Left lobe of liver (tissue), 2 donors: ENCODE measurements around the gene BRIP1. TPM values are rescaled to one million over a fixed set of nuclear protein-coding genes. Genes with fewer than 3 reads are reported as not detected.
"Not testable (repeated sequence)": the region's sequence is repeated elsewhere in the genome, so short reads cannot be mapped to it uniquely, and the experiment has no call there.

ENCODE experiments used
- ATAC-seq: fragments of 200-7000 bp; cut with Tn5 transposase; one replicate; pipeline ENCODE4 v1.9.1; 2020; ENCODE audit warnings: mild to moderate bottlenecking, moderate library complexity
- DNase-seq: peaks from one replicate; pipeline ENCODE4 v3.0.0-alpha.2; 2020; ENCODE audit warnings: low spot score
- total RNA-seq: library from RNA; stranded (reverse); gene quantifications from one replicate; pipeline ENCODE4 v1.2.1, GENCODE V29; 2021
- donor health status: DM: no; HTN: no; CAD: no; lungs with moderate emphysema.
- donor health status: DM: no; HTN: yes; CAD: no.

BRIP1 gene
- total RNA-seq, 1 donor from 2014 or later, result 1.2 TPM

DNA sequence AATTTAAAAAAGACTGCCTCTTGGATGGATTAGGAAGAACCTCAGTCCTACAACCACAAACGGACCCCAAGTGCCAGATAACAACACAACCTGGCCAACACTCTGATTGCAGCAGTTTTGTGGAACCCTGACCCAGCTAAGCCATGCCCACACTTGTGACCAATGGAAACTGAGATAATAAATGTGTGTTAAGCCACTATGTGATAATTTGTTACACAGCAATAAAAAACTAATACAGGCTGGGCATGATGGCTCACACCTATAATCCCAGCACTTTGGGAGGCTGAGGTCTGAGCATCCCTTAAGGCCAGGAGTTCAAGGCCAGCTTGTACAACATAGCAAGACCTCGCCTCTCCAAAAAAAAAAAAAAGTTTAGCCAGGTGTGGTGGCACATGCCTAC lies 127.5 kb downstream of the BRIP1 start:
- DNase-seq (no peak), ATAC-seq (no peak)

DNA sequence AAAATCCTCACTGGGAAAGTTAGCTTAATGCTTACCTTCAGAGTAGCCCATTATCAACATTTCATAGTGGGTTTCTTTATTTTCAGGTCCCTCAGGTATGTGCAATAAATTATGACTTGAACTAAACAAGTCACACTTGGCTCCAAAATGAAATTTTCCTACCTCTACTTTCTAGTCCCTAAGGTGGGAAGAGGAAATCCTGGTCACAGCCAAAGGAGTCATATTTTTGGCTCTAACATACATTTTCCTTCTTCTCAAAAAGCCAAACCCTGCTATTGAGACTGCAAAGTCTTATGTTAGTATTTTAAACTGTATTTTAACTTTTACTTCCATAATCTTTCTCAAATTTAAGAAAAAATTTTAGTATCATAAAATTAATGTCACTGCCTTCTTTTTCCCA lies 128.9 kb downstream of the BRIP1 start:
- DNase-seq (no peak), ATAC-seq (no peak)

DNA sequence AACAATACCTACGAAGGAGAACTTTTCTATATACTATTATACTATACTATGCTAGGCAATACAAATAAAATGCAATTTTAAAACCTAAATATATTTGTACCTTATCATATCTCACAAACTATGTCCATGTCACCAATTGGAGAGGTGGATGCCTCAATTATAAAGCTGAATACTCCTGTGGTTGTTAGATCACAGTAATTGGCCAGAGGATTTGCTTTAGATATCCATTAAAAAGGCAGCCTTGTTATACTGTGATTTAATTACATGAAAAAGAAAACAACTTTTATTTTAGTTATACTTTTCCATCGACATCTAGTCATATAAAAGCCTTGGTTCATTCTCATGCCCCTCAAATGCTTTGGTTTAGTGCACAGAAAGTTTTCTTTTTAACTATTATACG lies 129.3 kb downstream of the BRIP1 start:
- ATAC-seq, result no peak
- no peak for DNase-seq

DNA sequence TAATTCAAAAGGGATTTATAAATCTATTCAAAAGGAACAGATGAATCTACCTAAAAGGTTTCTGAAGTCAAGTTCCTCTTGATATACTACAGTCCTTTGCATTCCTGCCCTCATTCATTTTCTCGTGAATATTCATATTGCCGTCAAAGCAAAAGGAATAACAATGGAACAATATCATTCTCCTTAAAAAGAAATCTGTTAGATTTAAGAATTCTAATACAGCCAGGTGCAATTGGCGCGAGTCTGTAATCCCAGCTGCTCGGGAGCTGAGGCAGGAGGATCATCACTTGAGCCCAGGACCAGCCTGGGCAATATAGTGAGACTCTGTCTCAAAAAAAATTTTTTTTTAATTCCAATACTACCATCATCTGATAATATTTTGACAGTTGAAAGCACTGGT lies 130.3 kb downstream of the BRIP1 start:
- ATAC-seq, result no peak

DNA sequence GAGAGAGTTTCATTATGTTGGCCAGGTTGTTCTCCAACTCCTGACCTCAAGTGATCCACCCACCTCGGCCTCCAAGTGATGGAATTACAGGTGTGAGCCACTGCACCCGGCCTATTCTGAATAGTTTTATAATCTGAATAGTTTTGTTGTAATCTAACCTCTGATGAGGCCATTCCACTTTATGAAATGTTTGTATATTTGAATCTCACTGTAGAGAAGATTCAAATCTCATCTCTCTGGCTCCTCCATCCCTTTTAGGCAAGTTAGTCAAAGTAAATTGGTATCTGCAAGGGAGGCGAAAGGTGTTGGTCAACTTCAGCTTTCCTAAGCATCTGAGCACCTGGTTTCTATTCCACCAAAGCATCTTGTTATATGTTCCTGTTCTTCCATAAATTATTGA lies 131.2 kb downstream of the BRIP1 start:
- ATAC-seq (no peak), DNase-seq (no peak)

More for the DNA sequence above, 130.3 kb downstream of the BRIP1 start:
- no peak for DNase-seq

DNA sequence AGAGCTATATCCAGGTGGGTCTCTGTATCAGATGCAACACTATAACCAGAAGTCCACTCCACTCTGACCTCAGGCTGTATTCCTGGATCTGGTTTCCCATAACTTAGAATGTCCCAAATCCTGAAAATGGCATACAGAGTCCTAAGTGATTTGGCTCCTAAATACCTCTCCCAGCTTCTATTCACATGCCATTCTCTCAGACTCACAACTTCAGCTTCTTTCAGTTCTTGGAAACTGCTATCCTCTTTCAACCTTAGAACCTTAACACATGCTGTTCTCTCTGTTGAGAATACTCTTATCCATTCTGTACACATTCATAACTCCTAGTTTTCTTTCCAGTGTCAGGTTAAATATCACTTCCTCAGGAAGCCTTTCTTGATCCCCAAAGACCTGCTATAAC lies 132.0 kb downstream of the BRIP1 start:
- DNase-seq, result no peak
- no peak for ATAC-seq

DNA sequence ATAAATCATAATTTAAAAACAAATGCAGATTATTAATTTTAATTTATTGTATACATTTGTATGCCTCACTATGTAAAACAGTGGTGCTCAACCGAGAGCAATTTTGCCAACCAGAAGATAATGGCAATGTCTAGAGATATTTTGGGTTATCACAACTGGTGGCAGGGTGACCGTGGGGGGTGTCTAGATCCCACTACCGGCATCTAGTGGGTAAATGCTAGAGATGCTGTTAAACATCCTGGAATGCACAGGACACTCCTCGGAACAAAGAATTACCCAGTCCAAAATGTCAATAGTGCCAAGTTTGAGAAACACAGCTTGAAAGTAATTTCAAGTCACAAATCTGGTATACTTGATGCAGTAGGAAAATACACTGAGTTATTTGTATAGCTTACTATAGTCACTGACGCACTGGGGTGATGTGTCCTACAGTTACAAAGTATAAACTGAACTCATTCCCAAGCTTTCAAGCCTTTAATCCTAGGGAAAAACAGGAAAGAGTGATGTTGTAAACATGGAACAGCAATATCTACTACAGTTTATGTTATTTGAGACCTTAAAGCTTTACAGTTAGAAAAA lies 133.5 kb downstream of the BRIP1 start:
- DNase-seq (no peak), ATAC-seq (no peak)

DNA sequence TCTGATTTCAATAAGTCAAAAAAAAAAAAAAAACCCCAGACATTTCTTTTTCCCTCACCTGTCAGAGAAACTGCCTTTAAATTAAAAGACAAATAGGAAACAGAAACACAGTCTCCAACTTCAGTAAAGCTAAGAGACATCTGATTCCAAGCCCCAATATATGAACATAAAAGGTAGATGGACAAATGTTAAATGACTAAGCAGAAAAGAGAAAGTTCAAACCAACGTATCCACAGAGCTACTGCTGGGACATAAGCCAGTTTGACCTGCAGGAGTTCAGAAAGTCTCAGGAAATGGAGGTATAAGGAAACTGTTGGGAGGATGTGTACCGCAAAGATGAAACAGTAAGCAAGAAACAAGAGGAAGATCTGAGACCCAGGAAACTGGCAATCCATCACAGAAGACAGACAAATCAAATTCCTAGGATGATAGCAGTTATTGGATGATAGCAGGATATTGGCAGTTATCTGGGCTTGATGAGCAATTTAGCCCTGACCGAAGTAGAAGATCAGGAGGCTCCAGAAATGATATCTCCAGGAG lies 135.0 kb downstream of the BRIP1 start:
- ATAC-seq (no peak), DNase-seq (no peak)

DNA sequence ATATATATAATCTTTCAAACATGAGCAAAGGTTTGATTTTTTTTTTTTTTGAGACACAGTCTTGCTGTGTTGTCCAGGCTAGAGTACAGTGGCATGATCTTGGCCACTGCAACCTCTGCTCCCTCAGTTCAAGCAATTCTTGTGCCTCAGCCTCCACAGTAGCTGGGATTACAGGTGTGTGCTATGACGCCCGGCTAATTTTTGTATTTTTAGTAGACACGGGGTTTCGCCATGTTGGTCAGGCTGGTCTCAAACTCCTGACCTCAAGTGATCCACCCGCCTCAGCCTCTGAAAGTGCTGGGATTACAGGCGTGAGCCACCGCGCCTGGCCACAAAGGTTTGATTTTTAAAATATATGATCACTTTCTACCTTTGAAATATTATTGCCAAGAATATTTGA lies 135.5 kb downstream of the BRIP1 start:
- not testable (repeated sequence) for DNase-seq

DNA sequence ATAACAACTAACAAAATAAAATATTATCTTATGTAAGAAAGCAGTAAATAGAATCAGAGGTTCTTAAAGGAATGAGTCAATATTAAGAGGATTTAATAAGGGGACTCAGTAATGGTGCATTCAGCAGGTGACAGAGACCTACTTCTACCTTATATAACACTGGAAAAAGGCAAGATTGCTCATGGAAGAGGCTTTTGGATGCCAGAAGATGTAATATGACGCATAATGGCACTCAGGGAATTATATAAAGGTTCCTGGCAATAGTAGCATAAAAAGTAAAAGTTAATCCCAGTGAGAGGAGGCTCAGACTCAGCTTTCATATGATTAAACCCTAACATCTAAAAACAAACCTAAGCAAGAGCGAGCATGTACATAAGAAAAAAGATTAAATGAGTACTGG lies 136.4 kb downstream of the BRIP1 start:
- ATAC-seq (no peak), DNase-seq (no peak)

More for the DNA sequence above, 135.5 kb downstream of the BRIP1 start:
- ATAC-seq, result not testable (repeated sequence)

DNA sequence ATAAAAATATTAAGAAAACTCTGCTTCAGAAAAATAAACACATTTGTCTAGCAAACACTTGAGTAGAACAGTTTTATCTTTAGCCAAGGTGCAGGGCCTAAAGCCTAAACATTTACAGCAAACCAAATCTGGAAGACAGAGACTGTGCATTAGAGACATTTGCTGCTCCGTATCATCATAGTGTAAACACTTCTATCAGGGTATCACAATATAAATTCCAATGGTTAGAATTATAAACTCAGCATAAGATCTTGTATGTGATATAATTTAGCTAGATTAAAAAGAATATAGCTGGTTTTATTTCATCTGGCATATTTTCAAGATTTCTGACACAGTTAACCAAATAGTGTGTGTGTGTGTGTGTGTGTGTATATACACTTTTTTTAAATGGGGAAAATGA lies 138.6 kb downstream of the BRIP1 start:
- DNase-seq (no peak), ATAC-seq (no peak)

DNA sequence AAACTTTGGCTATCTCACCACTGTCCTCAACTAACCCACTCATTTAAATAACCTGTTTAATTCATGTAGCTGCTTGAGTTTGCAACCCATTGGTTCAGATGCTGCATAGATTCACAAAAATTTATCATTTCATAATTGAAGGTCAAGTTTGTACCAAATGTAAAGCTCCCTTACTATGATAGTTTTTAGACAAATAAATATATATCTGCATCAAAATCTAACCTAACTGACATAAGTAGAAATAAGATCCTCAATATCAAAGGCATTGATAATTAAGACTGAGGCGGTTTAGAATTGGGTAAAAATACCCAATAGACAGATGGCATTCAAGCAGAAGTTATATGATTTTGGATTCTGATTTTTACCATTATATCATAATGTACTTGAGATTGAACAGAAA lies 139.4 kb downstream of the BRIP1 start:
- no peak for DNase-seq
- ATAC-seq, result no peak

DNA sequence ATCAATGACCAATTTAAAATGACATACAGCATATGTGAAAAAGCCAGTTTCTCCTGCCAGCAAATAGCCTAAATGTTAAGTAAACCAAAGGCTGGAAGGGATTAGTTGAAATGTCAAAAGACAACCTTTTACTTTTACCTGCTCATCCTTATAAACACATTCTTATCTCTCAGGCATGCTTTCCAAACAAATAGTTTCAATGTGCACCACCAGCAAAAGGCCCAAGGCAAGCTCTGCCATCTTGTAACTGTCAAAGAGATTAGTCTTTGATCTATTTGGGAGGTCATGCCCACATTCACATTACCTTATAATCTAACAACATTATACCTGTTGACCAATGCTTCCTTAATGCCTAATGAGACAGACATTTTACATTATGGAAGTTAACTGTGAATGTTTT lies 140.1 kb downstream of the BRIP1 start:
- DNase-seq, result no peak
- no peak for ATAC-seq

DNA sequence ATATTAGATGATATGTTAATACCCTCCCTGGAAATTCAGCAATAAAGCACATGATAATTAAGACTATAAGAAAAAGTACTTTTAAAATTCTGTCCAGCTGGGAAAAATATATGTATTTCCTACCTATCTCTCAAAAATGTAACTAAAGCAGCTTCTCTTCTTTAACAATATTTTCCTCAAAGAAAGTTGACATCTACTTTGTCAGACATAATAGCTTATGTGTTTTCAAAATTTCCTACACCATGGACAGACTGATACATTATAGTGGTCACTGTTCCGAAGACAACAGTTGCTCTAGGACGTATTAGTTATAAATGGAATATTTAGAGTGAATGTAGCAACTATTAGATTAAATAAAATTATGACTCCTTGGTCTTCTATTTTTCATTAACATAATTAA lies 140.9 kb downstream of the BRIP1 start:
- ATAC-seq, result no peak
- no peak for DNase-seq

DNA sequence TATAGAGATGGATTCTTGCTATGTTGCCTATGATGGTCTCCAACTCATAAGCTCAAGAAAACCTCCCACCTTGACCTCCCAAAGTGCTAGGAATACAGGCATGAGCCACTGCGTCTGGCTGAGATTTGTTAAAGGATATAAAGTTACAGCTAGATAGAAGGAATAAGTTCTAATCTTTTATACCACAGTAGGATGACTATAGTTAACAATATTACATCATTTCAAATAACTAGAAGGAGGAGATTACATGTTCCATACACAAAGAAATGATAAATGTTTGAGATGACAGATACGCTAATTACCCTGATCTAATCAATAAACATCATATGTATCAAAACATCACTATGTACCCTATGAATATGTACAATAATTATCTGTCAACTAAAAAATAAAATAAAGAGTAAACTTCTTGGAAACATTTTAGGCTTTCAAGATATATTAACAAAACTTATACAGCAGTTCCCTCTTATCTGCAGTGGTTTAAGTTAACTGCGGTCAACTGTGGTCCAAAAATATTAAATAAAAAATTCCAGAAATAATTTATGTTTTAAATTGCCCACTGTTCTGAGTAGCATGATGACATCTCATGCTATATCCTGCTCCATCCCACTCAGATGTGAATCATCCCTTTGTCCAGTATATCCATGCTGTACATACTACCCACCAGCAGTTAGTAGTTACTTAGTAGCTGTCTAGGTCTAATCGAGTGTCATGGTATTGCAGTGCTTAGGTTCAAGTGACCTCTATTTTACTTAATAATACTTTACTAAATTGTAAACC lies 143.1 kb downstream of the BRIP1 start:
- ATAC-seq, result no peak
- DNase-seq, result no peak

DNA sequence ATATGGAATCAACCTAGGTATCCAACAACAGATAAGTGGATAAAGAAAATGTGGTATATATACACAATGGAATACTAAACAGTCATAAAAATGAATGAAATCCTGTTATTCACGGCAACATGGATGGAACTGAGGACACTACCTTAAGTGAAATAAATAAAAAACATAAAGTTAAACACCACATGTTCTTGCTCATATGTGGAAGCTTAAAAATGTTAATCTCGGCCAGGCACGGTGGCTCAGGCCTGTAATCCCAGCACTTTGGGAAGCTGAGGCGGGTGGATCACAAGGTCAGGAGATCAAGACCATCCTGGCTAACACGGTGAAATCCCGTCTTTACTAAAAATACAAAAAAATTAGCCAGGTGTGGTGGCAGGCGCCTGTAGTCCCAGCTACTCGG lies 144.1 kb downstream of the BRIP1 start:
- not testable (repeated sequence) for ATAC-seq

DNA sequence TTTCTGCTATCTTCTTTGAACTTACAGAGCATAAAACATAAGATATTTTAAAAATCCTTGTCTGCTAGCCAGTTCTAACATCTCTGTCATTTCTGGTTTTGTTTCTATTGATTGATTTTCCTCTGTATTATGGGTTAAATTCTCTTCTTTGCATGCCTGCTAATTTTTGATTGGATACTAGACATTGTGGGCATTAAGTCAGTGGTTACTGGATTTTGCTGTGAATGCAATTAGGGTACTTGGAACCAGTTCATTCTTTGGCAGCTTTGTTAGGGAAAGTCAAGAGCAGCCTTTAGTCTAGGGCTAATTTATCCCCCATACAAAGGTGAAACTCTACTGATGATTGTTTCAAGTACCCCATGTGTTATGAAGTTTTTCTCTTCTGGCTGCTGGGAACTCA lies 145.3 kb downstream of the BRIP1 start:
- ATAC-seq, result no peak
- no peak for DNase-seq

More for the DNA sequence above, 144.1 kb downstream of the BRIP1 start:
- not testable (repeated sequence) for DNase-seq

DNA sequence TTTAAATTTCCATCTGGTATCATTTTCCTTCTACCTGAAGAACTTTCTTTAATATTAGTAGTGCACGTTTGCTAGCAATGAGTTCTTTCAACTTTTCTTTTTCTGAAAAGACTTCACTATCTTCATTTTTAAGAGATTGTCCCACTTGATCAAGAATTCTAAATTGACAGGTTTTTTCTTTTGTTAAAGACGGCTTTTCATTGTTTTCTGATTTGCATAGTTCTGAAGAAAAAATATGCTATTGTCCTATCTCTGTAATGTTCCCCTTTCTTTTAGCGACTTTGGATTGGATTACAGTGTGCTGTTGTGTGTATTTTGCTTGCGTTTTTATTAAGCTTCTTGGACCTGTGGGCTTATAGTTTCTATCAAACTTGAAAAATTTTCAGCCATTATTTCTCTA lies 146.0 kb downstream of the BRIP1 start:
- no peak for ATAC-seq

DNA sequence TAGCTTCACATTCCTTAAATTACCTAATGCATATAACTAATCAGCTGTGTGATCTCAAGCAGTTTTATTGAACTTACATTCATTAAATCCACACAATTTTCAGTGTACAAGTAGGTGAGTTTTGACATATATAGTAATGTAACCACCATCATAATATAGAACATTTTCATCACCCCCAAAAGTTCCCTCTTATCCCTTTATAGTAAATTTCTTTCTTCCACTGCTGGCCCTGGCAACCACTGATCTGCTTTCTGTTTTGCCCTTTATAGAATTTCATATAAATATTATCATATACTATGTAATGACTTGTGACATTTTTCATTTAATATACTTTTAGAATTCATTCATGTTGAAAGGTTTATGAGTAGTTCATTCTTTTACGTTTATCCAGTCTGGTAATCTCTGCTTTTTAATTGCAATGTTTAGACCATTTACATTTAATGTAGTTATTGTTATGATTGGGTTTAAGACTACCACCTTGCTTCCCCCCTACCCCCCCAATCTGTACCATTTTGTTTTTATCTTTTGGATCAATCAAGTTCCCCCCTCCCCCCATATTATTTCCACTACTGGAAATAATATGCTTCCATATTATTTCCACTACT lies 147.0 kb downstream of the BRIP1 start:
- no peak for ATAC-seq
- DNase-seq, result no peak

More for the DNA sequence above, 146.0 kb downstream of the BRIP1 start:
- DNase-seq, result no peak

DNA sequence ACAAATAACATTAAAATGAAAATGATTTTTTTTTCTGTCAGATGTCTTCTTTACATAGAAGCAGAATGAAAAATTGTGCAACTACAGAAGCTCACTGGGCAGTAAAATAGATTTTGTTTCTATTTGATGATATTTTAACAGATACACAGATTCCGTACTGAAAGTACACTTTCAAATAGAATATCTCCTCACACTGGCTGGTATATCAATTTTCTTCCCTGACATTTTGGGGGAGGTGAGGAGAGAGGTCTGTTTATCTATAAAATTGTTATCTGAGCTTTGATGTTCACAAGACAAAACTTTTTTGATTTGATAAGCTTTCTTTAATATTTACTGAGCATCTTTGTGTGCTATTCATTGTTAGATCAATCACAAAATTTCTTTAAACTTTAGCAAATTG lies 148.0 kb downstream of the BRIP1 start:
- ATAC-seq (no peak), DNase-seq (no peak)

DNA sequence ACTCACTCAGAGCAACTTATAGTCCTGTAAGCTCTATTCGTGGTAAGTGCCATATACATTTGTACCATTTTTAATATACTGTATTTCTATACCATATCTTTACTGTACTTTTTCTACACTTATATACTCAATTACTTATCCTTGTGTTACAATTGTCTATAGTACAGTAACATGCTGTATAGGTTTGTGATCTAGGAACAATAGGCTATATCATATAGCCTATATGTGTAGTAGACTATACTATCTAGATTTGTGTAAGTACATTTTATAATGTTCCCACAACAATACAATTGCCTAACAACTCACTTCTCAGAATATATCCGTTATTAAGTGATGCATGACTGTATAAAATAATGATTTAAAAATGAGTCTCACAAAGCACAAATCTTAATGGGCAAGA lies 149.0 kb downstream of the BRIP1 start:
- DNase-seq (no peak), ATAC-seq (no peak)

DNA sequence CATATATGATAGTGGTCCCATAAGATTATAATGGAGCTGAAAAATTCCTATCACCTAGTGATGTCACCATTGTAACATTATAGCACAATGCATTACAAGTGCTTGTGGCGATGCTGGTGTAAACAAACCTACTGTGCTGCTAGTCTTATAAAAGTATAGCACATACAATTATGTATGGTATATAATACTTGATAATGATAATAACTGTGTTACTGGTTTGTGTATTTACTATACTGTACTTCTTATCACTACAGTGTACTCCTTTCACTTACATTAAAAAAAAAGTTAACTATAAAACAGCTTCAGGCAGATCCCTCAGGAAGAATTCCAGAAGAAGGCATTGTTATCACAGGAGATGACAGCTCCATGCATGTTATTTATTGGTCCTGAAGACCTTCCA lies 150.3 kb downstream of the BRIP1 start:
- no peak for ATAC-seq
- DNase-seq, result no peak
